ENCODE measurements around the gene SLAMF6.

DNA sequence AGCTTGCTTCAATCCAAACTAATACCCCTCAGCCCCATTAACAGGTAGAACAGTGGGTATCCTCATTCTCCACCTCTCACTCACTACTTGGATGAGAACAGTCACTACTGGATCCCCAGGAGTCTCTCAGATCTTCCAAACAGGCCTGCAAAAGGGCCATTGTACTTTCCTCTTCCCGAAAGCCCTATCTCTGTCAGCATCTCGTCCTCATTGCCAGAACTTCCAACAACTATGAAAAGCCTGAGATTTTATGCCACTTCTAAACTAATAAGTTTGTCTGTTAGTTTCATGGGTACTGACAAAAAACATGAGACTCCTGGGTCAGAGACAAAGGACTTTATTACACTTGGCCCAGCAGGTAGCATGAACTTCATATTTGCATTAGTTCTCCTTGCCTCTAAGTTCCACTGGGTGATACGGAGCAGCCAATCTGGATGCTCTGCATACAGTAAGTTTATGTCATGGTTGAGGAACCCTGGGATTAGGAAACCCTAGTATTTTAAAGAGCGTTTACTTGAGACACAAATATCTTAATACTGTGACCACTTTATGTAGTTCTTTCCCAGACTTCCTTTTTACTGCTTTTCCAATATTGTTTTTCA is 84.6 kb downstream of the SLAMF6 start:
- TF ChIP-seq, protein P1, sequence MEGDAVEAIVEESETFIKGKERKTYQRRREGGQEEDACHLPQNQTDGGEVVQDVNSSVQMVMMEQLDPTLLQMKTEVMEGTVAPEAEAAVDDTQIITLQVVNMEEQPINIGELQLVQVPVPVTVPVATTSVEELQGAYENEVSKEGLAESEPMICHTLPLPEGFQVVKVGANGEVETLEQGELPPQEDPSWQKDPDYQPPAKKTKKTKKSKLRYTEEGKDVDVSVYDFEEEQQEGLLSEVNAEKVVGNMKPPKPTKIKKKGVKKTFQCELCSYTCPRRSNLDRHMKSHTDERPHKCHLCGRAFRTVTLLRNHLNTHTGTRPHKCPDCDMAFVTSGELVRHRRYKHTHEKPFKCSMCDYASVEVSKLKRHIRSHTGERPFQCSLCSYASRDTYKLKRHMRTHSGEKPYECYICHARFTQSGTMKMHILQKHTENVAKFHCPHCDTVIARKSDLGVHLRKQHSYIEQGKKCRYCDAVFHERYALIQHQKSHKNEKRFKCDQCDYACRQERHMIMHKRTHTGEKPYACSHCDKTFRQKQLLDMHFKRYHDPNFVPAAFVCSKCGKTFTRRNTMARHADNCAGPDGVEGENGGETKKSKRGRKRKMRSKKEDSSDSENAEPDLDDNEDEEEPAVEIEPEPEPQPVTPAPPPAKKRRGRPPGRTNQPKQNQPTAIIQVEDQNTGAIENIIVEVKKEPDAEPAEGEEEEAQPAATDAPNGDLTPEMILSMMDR (IDR thresholded peaks at IDR 0.05), result no peak
- no peak for TF ChIP-seq POLR2A (IDR thresholded peaks at IDR 0.05)

Measured in testis (tissue), 2 donors.